ENCODE measurements around the gene DCST2. TPM values are rescaled to one million over a fixed set of nuclear protein-coding genes. Genes with fewer than 3 reads are reported as not detected.
"Not testable (repeated sequence)": the region's sequence is repeated elsewhere in the genome, so short reads cannot be mapped to it uniquely, and the experiment has no call there.

The DCST2 gene
- total and polyA plus RNA-seq, 11 donors = 0.14 to 0.65 (median 0.35) TPM; not detected in 1

- Histone ChIP-seq H3K27ac (no peak overlapping the region), H3K9me3 (no peaks in the 10 kb centered on the region), H3K27me3 (no peaks in the 10 kb centered on the region), H3K36me3 (peaks cover 0 to 14% (median 5%) of the 10 kb centered on the region in 9 donors), H3K4me3 (no peak overlapping the region), H3K4me1 (peaks cover 3 to 27% (median 15%) of the 10 kb centered on the region in 12 donors)
- WGBS, 4 donors = 93 to 98% (median 98%) methylated on average over 3 of the region's 3 CpGs
- no peak for DNase-seq
- ATAC-seq = no peak
- TF ChIP-seq CTCF (IDR thresholded peaks at IDR 0.05) = no peak
- TF ChIP-seq POLR2A (IDR thresholded peaks at IDR 0.05) = no peak
- intact Hi-C loops (cut with DNase I) = no loop called here
Observed at GRCh38 chr1:154978360-154978759, 55.2 kb downstream of the DCST2 start.

- not testable (repeated sequence) for H3K4me3 ChIP-seq
Observed at GRCh38 chr1:154977762-154978161, 55.8 kb downstream of the DCST2 start.

GRCh38 chr1:154975409-154976059 is 58.0 kb downstream of the DCST2 start:
- 0 to 2% (median 1%) methylated on average over 24 of the region's 24 CpGs for WGBS, 4 donors
- no peak for TF ChIP-seq CTCF (IDR thresholded peaks at IDR 0.05)
- no peak for TF ChIP-seq POLR2A (IDR thresholded peaks at IDR 0.05)
- H3K27ac ChIP-seq = peak overlapping the region; percentile 76 to 99 (median 98)
- intact Hi-C loops (cut with DNase I) = loop anchor here in 1 of 10 donors (2.0 kb wide), 1 partner anchor 25 kb away; no protein-coding TSS in a partner anchor
- H3K36me3 ChIP-seq = peaks cover 0 to 14% (median 5%) of the 10 kb centered on the region in 9 donors
- ATAC-seq (no peak), DNase-seq (peak in 4 of 5 donors; percentile 61 to 75 (median 66))
- H3K4me1 ChIP-seq = peaks cover 16 to 48% (median 38%) of the 10 kb centered on the region in 12 donors
- no peaks in the 10 kb centered on the region for H3K27me3 ChIP-seq
- peak overlapping the region; percentile 18 to 84 (median 74) for H3K4me3 ChIP-seq
- H3K9me3 ChIP-seq = no peaks in the 10 kb centered on the region

More at GRCh38 chr1:154977762-154978161, 55.8 kb downstream of the DCST2 start:
- WGBS, 4 donors = 71 to 81% (median 78%) methylated on average over 3 of the region's 3 CpGs
- DNase-seq; H3K27me3 ChIP-seq; H3K9me3 ChIP-seq; ATAC-seq; intact Hi-C loops (cut with DNase I): not testable (repeated sequence)
- H3K27ac ChIP-seq = peak overlapping the region in 1 of 12 donors; percentile 40
- H3K36me3 ChIP-seq = peaks cover 0 to 14% (median 5%) of the 10 kb centered on the region in 9 donors
- peaks cover 8 to 32% (median 21%) of the 10 kb centered on the region in 12 donors for H3K4me1 ChIP-seq

- Histone ChIP-seq H3K27ac (peak overlapping the region; percentile 76 to 99 (median 98)), H3K4me1 (peaks cover 21 to 54% (median 44%) of the 10 kb centered on the region in 12 donors), H3K36me3 (peaks cover 0 to 14% (median 5%) of the 10 kb centered on the region in 9 donors), H3K4me3 (peak overlapping the region; percentile 18 to 84 (median 74)), H3K27me3 (no peaks in the 10 kb centered on the region), H3K9me3 (no peaks in the 10 kb centered on the region)
- TF ChIP-seq POLR2A (IDR thresholded peaks at IDR 0.05) = peak in 1 of 2 donors; percentile 68
- TF ChIP-seq CTCF (IDR thresholded peaks at IDR 0.05) = no peak
- DNase-seq = peak; percentile 96 to 97 (median 96)
- intact Hi-C loops (cut with DNase I) = loop anchor here in 4 of 10 donors (1.0 to 5.0 kb wide), 6 partner anchors 8 to 77 kb away; partner anchors contain the start of genes ZBTB7B (in 2 of the 4), ADAM15 (in 1 of the 4), FLAD1 (in 1 of the 4) and PMVK (in 1 of the 4)
- peak; percentile 52 to 64 (median 62) for ATAC-seq
- WGBS, 4 donors = 0% methylated on average over 30 of the region's 30 CpGs
Observed at GRCh38 chr1:154974808-154975408, 58.7 kb downstream of the DCST2 start.

Measured in heart left ventricle (tissue), 16 donors.